GM12865 (cell line): Measurements from ENCODE around the gene PPP4R3B.
A peak's percentile ranks its signal among the peaks of the same experiment; 100 is the strongest.

ENCODE experiments used
- DNase-seq: peaks from one replicate; pipeline ENCODE4 v3.0.0; 2010; ENCODE audit warnings: low read depth
- H3K4me3 ChIP-seq: 2 replicates; pipeline ENCODE4 v1.5.1; 2011; ENCODE audit warnings: mild to moderate bottlenecking, low read depth, low read length, control low read depth
- CTCF ChIP-seq: IDR thresholded peaks from 2 replicates; pipeline ENCODE4 v1.5.1; 2011; ENCODE audit warnings: low read length, control low read depth, low read depth, inconsistent platforms; ENCODE audit not compliant: insufficient read depth; ENCODE audit errors: missing control alignments

The PPP4R3B gene

GRCh38 chr2:55621802-55622201 is 4.4 kb upstream of the PPP4R3B start:
- no peak for TF ChIP-seq CTCF
- no peak for DNase-seq
- H3K4me3 ChIP-seq: no peak overlapping the region

DNA sequence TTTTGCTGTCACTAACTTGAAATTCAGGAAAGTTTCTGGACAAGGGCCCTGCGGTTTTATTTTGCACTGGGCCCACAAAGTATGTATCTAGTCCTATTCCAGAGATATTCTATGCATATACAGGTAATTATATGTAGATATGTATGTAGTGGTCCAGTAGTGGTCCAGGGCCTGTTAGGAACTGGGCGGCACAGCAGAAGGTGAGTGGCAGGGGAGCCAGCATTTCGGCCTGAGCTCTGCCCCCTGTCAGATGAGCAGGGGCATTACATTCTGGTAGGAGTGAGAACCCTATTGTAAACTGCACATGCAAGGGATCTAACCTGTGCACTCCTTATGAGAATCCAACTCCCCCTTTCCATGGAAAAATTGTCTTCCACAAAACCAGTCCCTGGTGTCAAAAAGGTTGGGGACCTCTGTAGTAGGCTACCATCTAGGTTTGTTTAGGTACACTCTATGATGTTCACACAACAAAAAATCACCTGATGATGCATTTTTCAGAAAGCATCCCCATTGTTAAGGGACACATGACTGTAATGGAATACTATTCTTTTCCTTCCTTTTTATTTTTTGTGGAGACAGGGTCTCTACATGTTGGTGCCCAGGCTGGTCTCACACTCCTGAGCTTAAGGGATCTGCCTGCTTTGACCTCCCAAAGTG is 2.8 kb upstream of the PPP4R3B start:
- peak; percentile 48 for DNase-seq
- H3K4me3 ChIP-seq: no peak overlapping the region
- TF ChIP-seq CTCF: peak; percentile 41

- peak; percentile 72 for DNase-seq
- H3K4me3 ChIP-seq: peak overlapping the region; percentile 77
- TF ChIP-seq CTCF: no peak
Observed at GRCh38 chr2:55618275-55619055, 1.0 kb upstream of the PPP4R3B start.

DNA sequence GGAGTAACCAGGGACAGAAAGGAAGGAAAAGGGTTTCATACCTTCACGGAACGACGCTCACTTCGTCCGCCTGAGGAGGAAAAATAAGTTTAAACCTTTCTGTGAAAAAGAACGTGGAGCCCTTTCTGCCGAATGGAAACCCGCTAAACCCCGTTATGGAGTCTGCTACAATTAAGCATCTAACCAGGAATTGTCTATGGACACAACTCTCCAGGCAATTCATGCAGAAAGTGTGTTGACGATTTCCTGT is 528 bp upstream of the PPP4R3B start:
- H3K4me3 ChIP-seq: peak overlapping the region; percentile 77
- no peak for DNase-seq
- TF ChIP-seq CTCF: no peak

DNA sequence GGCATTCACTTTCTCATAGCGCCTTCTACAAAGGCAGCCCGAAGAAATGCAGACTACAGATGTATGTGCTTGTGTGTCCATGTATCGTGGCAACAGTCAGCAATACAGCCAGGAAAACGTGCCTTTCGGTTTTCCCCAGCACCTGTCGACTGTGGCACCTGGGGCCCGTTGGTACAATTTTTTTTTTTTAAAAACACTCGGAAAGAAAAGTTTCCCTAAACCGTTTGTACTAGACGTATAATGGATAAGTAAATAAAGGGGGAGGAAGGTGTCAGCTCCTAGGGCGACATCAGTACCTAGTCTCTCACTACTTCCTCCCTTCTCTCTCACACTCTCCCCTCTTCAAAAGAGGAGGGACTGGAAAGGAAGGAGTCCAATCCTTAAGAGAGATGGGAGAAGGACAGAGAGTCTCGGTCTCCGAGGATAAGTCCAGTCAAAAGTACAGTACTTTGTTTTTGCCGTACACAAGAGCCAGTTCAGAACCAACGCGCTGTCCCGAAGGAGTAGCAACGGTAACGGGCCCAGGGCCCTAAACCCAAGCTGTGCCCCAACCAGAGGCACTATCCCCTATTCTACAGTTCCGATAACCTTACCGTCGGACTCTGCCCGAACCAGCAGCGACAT is 759 bp downstream of the PPP4R3B start:
- TF ChIP-seq CTCF: no peak
- DNase-seq: peak; percentile 66
- peak overlapping the region; percentile 92 for H3K4me3 ChIP-seq

DNA sequence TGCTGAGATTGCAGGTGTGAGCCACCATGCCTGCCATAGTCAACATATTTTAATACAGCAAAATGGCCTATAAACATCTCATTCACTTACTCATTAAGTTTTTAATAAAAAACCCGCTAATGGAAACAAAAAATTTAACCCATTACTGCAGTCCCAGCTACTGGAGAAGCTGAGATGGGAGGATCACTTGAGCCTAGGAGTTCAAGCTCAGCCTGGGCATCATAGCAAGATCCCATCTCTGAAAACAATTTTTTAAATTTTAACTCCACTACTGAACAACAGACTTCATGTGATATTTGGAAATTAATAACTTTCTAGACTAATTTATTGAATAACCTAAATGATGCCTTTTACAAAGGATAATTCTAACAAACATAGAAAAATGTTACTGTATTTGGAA is 5.4 kb downstream of the PPP4R3B start:
- no peak overlapping the region for H3K4me3 ChIP-seq
- no peak for TF ChIP-seq CTCF
- DNase-seq: no peak
